ENCODE results near the gene JAG2. TPM values are rescaled to one million over a fixed set of nuclear protein-coding genes. Genes with fewer than 3 reads are reported as not detected.

The JAG2 gene
- total RNA-seq, 4 donors from 2014 or later, result 5.4 to 29.9 (median 6.6) TPM

DNA sequence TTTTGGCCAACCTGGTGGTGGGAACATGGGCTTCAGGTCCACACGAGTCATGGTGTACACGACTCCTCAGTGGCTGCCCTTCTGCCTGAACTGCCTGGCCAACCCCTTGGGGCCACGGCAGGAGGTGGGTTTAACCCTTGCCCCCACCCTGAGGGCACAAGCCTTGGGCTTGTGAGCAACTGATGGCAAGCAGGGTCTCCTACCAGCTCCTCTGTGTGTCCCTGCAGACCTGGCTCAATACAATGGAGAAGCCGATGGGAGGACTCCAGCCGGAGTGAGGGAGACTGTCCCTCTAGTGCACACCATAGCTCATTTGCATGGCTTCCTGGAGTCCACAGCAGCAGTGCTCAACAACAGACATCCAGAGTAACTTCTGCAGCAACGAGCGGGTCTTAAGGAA, 28.0 kb downstream of the JAG2 start:
- no peak for DNase-seq
- no peak for TF ChIP-seq POLR2A (IDR thresholded peaks at IDR 0.05)
- TF ChIP-seq EP300 (IDR thresholded peaks at IDR 0.05; ENCODE audit: low read depth), result no peak
- TF ChIP-seq, protein P1, sequence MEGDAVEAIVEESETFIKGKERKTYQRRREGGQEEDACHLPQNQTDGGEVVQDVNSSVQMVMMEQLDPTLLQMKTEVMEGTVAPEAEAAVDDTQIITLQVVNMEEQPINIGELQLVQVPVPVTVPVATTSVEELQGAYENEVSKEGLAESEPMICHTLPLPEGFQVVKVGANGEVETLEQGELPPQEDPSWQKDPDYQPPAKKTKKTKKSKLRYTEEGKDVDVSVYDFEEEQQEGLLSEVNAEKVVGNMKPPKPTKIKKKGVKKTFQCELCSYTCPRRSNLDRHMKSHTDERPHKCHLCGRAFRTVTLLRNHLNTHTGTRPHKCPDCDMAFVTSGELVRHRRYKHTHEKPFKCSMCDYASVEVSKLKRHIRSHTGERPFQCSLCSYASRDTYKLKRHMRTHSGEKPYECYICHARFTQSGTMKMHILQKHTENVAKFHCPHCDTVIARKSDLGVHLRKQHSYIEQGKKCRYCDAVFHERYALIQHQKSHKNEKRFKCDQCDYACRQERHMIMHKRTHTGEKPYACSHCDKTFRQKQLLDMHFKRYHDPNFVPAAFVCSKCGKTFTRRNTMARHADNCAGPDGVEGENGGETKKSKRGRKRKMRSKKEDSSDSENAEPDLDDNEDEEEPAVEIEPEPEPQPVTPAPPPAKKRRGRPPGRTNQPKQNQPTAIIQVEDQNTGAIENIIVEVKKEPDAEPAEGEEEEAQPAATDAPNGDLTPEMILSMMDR (IDR thresholded peaks at IDR 0.05), result no peak
- no peak for TF ChIP-seq POLR2AphosphoS5 (IDR thresholded peaks at IDR 0.05)
- Histone ChIP-seq H3K36me3 (no peaks in the 10 kb centered on the region), H3K27ac (no peak overlapping the region), H3K9me3 (peaks cover 0 to 9% of the 10 kb centered on the region in 2 donors), H3K4me3 (no peak overlapping the region), H3K27me3 (no peaks in the 10 kb centered on the region), H3K4me1 (no peaks in the 10 kb centered on the region)
- WGBS, 2 donors (ENCODE audit: low coverage in 1 of 2), result 87% methylated on average over 6 of the region's 7 CpGs; no CpG with 5 or more reads in 1 of the 2 donors
- intact Hi-C loops (cut with DNase I; ENCODE audit: low total_unique reads) (no loop called here), in situ Hi-C loops (cut with MboI; ENCODE audit: low pct_ligation_motif_present in 1 of 4, low pct_unique_long_range_greater_than_20kb in 1 of 4, low sequenced_read_pairs in 3 of 4) (no loop called here)

DNA sequence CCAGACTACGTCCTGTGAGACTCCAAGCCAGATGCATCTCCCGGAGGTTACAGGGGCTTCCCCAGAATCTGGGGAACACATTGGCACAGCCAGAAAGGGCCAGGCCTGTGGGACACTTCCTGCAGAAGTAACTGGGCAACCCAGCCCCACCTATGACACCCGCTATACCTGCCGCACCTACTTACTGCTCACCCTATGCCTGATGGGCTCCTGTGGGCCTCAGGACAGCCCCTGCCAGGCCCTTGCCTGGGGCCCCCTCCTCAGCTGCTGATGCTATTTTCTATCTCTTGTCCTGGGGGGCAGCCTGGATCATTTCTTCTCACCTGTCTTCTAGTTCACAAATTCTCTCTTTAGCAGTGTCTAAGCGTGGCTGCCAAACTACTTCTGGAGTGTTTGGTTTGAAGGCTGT, 28.7 kb downstream of the JAG2 start:
- Histone ChIP-seq H3K27ac (no peak overlapping the region), H3K4me1 (no peaks in the 10 kb centered on the region), H3K27me3 (no peaks in the 10 kb centered on the region), H3K4me3 (no peak overlapping the region), H3K9me3 (peaks cover 0 to 9% of the 10 kb centered on the region in 2 donors), H3K36me3 (no peaks in the 10 kb centered on the region)
- TF ChIP-seq EP300 (IDR thresholded peaks at IDR 0.05; ENCODE audit: low read depth) (no peak), POLR2A (IDR thresholded peaks at IDR 0.05) (no peak), POLR2AphosphoS5 (IDR thresholded peaks at IDR 0.05) (no peak)
- TF ChIP-seq, protein P1 (IDR thresholded peaks at IDR 0.05), result no peak
- in situ Hi-C loops (cut with MboI; ENCODE audit: low pct_ligation_motif_present in 1 of 4, low pct_unique_long_range_greater_than_20kb in 1 of 4, low sequenced_read_pairs in 3 of 4) (no loop called here), intact Hi-C loops (cut with DNase I; ENCODE audit: low total_unique reads) (no loop called here)
- 89 to 99% methylated on average over 1 to 4 of the region's 5 CpGs for WGBS, 2 donors (ENCODE audit: low coverage in 1 of 2)
- DNase-seq, result no peak

DNA sequence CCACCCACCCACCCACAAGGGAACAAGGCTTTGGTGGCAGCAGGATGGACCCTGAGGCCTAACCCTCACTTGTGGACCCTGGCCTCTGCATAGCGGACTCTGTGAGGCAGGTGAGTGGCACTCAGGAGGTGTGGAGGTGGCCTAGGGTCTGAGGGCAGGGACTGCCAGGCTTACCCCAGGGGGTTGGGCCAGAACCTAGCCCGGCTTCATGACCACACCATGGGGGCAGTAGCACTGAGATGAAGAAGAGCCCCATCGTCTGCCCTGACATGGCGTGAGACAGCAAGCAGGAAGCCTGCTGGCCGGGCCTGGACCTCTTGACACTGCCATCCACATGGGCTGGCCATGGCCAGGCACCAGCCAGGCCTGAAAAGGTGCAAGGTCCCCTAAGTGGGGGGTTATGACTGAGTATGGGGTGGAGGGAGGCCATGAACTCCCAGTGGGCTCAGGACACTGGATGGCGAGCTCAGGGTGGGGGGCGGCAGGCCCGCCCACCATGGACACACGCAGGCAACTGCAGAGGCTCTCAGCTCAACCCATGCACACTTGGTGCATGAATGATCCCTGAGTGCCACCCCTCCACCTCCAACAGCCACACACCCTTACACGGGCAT, 29.3 kb downstream of the JAG2 start:
- peaks cover 0 to 9% of the 10 kb centered on the region in 2 donors for H3K9me3 ChIP-seq
- intact Hi-C loops (cut with DNase I; ENCODE audit: low total_unique reads) (no loop called here), in situ Hi-C loops (cut with MboI; ENCODE audit: low pct_ligation_motif_present in 1 of 4, low pct_unique_long_range_greater_than_20kb in 1 of 4, low sequenced_read_pairs in 3 of 4) (no loop called here)
- H3K27ac ChIP-seq, result no peak overlapping the region
- H3K36me3 ChIP-seq, result no peaks in the 10 kb centered on the region
- H3K27me3 ChIP-seq, result no peaks in the 10 kb centered on the region
- WGBS, 2 donors (ENCODE audit: low coverage in 1 of 2), result 57 to 84% methylated on average over 1 to 10 of the region's 10 CpGs
- TF ChIP-seq POLR2A (IDR thresholded peaks at IDR 0.05), result no peak
- no peak for DNase-seq
- no peaks in the 10 kb centered on the region for H3K4me1 ChIP-seq
- no peak overlapping the region for H3K4me3 ChIP-seq

DNA sequence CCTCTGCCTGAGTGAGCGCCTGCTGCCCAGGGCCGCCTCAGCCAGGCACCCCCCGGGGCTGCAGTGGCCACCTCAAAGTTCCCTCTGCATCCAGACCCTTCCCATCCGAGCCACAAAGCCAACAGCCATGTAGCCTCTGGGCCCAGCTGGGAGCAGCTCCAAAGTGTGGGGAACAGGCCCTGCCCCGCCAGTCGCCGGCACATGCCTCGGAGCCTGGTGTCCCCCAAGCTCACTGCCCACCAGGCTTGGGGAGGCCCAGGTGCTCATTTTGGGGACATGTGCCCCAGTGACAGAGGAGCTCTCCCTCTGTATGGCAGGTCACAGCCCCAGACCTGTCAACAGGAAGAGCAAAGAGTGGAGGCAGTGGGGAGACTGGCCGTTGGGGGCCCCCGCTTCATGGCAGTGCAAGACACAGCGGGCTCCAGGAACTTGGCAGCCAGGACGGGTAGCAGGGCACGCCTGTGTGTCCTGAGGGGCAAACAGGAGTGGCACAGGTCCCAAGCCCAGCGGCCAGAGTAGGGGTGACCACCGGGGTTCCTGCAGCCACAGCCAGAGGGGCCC, 29.9 kb downstream of the JAG2 start:
- Histone ChIP-seq H3K36me3 (no peaks in the 10 kb centered on the region), H3K9me3 (peaks cover 0 to 9% of the 10 kb centered on the region in 2 donors), H3K27ac (no peak overlapping the region), H3K4me3 (no peak overlapping the region), H3K4me1 (no peaks in the 10 kb centered on the region), H3K27me3 (no peaks in the 10 kb centered on the region)
- intact Hi-C loops (cut with DNase I; ENCODE audit: low total_unique reads) (no loop called here), in situ Hi-C loops (cut with MboI; ENCODE audit: low pct_ligation_motif_present in 1 of 4, low pct_unique_long_range_greater_than_20kb in 1 of 4, low sequenced_read_pairs in 3 of 4) (no loop called here)
- TF ChIP-seq EP300 (IDR thresholded peaks at IDR 0.05; ENCODE audit: low read depth) (no peak), POLR2AphosphoS5 (IDR thresholded peaks at IDR 0.05) (no peak), POLR2A (IDR thresholded peaks at IDR 0.05) (no peak)
- TF ChIP-seq, protein P1 (IDR thresholded peaks at IDR 0.05), result no peak
- DNase-seq, result no peak
- WGBS, 2 donors (ENCODE audit: low coverage in 1 of 2), result 96% methylated on average over 12 of the region's 15 CpGs; no CpG with 5 or more reads in 1 of the 2 donors
